ENCODE measurements around the gene TMEM181.
A peak's percentile ranks its signal among the peaks of the same experiment; 100 is the strongest.

Gene TMEM181

DNA sequence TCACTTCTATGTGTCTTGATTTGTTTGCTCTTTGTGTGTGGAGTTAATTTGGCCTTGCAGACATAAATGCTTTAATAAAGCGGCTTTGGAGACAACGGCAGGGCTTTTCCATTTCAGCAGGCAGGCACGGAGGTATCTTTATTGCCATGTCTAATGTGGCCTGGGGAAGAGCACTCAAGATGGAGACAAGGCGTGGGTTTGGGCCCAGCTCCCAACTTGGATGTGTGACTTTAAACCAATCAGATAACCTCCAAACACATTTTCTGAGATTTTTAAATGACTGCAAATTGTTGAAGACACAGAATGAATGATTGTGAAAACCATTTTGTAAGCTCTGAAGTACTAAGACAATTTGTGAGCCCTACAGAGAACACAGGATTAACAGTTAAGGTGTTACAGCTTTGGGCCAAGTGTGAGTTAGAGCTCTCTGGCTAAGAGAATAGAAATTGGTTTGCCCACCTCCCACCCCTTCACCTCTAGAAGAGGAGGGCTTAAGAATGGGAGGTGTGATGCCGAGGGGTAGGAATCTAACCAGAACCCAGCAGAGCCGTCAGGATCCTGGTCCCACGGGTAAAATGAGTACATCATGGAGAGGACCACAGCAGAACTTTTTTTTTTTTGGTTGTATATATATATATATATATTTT, 75.7 kb downstream of the TMEM181 start:
- peaks cover 53% of the 10 kb centered on the region for H3K4me1 Mint-ChIP-seq
- no peak for ATAC-seq (replicated peaks; ENCODE audit: extremely low read depth, poor library complexity, severe bottlenecking)
- no peak overlapping the region for H3K4me3 Mint-ChIP-seq

GRCh38 chr6:158636778-158637177, 76.9 kb downstream of the TMEM181 start:
- Mint-ChIP-seq H3K4me3 (no peak overlapping the region), H3K27ac (ENCODE audit: low read depth) (peak overlapping the region; percentile 84), H3K36me3 (ENCODE audit: insufficient read depth) (peaks cover 51% of the 10 kb centered on the region), H3K27me3 (no peaks in the 10 kb centered on the region), H3K9me3 (no peaks in the 10 kb centered on the region), H3K4me1 (peaks cover 56% of the 10 kb centered on the region)
- ATAC-seq (replicated peaks; ENCODE audit: extremely low read depth, poor library complexity, severe bottlenecking) (no peak), DNase-seq (ENCODE audit: low spot score in 2 of 2) (no peak)

More for the DNA sequence above, 75.7 kb downstream of the TMEM181 start:
- Mint-ChIP-seq H3K9me3 (no peaks in the 10 kb centered on the region), H3K27me3 (no peaks in the 10 kb centered on the region), H3K27ac (ENCODE audit: low read depth) (peak overlapping the region; percentile 84), H3K36me3 (ENCODE audit: insufficient read depth) (peaks cover 57% of the 10 kb centered on the region)
- DNase-seq (ENCODE audit: low spot score in 2 of 2), result no peak

- Mint-ChIP-seq H3K4me1 (peaks cover 71% of the 10 kb centered on the region), H3K27me3 (no peaks in the 10 kb centered on the region), H3K4me3 (no peak overlapping the region), H3K27ac (ENCODE audit: low read depth) (peak overlapping the region; percentile 92), H3K36me3 (ENCODE audit: insufficient read depth) (peaks cover 46% of the 10 kb centered on the region), H3K9me3 (no peaks in the 10 kb centered on the region)
- ATAC-seq (replicated peaks; ENCODE audit: extremely low read depth, poor library complexity, severe bottlenecking) (no peak), DNase-seq (ENCODE audit: low spot score in 2 of 2) (no peak)
These were observed 78.5 kb downstream of the TMEM181 start for GRCh38 chr6:158638324-158638854.

DNA sequence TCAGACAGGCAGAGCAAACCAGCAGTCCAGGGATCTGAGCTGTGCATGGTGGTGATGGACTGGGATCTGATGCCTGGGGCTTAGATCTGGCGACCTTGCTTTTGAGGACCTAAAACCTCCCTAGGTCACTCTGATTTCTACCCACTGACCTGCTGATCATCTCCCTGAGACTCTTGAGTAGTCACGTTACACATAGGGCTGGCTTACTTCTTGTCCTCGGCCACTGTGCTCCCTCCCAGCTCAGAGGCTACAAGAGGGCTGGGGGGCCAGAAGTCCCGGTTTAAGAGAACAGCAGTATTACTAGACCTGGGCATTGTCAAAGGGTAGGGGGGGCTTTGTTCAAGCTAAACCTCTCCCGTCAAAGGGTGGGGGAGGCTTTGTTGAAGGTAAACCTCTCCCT, 79.2 kb downstream of the TMEM181 start:
- no peaks in the 10 kb centered on the region for H3K9me3 Mint-ChIP-seq
- ATAC-seq (replicated peaks; ENCODE audit: extremely low read depth, poor library complexity, severe bottlenecking), result no peak
- H3K27ac Mint-ChIP-seq (ENCODE audit: low read depth), result peak overlapping the region; percentile 92
- DNase-seq (ENCODE audit: low spot score in 2 of 2), result no peak
- peaks cover 49% of the 10 kb centered on the region for H3K36me3 Mint-ChIP-seq (ENCODE audit: insufficient read depth)
- peaks cover 71% of the 10 kb centered on the region for H3K4me1 Mint-ChIP-seq
- no peak overlapping the region for H3K4me3 Mint-ChIP-seq
- H3K27me3 Mint-ChIP-seq, result no peaks in the 10 kb centered on the region

GRCh38 chr6:158640519-158640918, 80.6 kb downstream of the TMEM181 start:
- H3K4me1 Mint-ChIP-seq, result peaks cover 66% of the 10 kb centered on the region
- H3K27me3 Mint-ChIP-seq, result no peaks in the 10 kb centered on the region
- DNase-seq (ENCODE audit: low spot score in 2 of 2) (no peak), ATAC-seq (replicated peaks; ENCODE audit: extremely low read depth, poor library complexity, severe bottlenecking) (no peak)
- H3K36me3 Mint-ChIP-seq (ENCODE audit: insufficient read depth), result peaks cover 55% of the 10 kb centered on the region
- H3K27ac Mint-ChIP-seq (ENCODE audit: low read depth), result peak overlapping the region; percentile 92
- H3K9me3 Mint-ChIP-seq, result no peaks in the 10 kb centered on the region
- peak overlapping the region; percentile 55 for H3K4me3 Mint-ChIP-seq

GRCh38 chr6:158642097-158642601, 82.3 kb downstream of the TMEM181 start:
- ATAC-seq (replicated peaks; ENCODE audit: extremely low read depth, poor library complexity, severe bottlenecking) (no peak), DNase-seq (ENCODE audit: low spot score in 2 of 2) (no peak)
- no peaks in the 10 kb centered on the region for H3K9me3 Mint-ChIP-seq
- no peaks in the 10 kb centered on the region for H3K27me3 Mint-ChIP-seq
- peak overlapping the region; percentile 96 for H3K4me3 Mint-ChIP-seq
- peak overlapping the region; percentile 94 for H3K27ac Mint-ChIP-seq (ENCODE audit: low read depth)
- peaks cover 70% of the 10 kb centered on the region for H3K4me1 Mint-ChIP-seq
- H3K36me3 Mint-ChIP-seq (ENCODE audit: insufficient read depth), result peaks cover 43% of the 10 kb centered on the region

DNA sequence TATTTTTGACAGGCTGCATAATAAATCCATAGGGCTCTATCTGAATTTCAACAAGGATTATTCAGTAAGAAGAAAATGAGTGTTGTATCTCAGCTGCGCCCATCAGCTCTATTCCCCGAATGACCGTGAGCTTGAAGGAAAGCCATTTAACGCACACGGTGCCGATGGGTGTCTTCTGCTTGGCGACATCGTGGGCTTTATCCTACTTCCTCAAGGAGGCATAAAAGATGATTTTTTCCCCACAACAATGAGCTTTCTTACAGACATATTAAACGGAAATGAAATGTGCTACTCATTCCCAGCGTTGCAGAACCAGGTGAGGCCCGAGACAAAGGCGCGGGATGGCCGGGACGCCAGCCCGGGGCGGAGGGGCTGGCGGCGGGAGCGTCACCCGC, 83.9 kb downstream of the TMEM181 start:
- Mint-ChIP-seq H3K4me1 (peaks cover 64% of the 10 kb centered on the region), H3K27me3 (no peaks in the 10 kb centered on the region), H3K27ac (ENCODE audit: low read depth) (peak overlapping the region; percentile 94), H3K36me3 (ENCODE audit: insufficient read depth) (peaks cover 35% of the 10 kb centered on the region), H3K9me3 (no peaks in the 10 kb centered on the region), H3K4me3 (peak overlapping the region; percentile 96)
- no peak for DNase-seq (ENCODE audit: low spot score in 2 of 2)
- ATAC-seq (replicated peaks; ENCODE audit: extremely low read depth, poor library complexity, severe bottlenecking), result peak; percentile 4

DNA sequence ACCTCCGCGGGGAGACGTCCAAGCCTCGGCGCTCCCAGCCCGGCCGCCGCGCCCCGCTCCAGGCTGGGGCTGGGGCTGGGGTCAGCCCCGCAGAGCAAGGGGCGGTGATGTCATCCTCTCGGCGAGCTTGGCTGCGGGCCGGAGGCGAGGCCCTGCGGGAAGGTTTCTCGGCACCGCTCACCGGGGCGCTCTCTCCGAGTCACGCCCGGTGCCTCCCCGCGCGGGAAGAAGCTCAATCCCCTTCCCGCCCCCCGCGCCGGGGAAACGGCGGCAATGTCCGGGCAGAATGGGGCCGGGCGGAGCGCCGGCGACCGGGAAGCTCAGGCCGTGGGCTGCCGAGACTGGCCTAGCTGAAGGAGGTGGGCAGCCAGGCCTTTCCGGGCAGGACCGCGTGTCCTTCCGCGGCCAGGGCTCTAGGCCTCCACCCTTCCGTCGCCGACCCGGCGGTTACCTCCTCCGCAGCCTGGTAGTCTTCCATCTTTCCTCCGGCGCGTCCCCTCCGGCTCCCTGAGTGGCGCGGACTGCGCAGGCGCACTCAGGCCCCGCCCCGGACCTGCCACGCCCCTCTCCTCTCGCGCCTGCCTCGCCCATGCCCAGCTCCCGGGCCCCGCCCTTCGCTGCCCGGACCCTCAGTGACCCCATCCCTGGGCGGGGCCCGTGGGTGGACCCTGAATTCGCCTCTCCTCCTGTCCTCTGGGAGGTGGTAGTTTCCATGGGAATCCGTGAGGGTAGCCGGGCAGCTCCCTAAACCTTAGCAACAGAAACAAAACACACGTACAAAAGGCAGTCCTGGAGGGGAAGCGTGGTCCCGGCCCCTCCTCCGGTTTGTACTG, 84.6 kb downstream of the TMEM181 start, which contains the start of gene DYNLT1:
Gene DYNLT1 (minus strand): TSS at position 513 of the 833 bp plus-strand sequence. CDS start 35 bp downstream, at position 478.
- DNase-seq (ENCODE audit: low spot score in 2 of 2), result peak; percentile 79 to 88
- H3K4me3 Mint-ChIP-seq, result peak within 1 kb of the TSS; percentile 96
- peaks cover 35% of the 10 kb centered on the region for H3K36me3 Mint-ChIP-seq (ENCODE audit: insufficient read depth)
- no peaks in the 10 kb centered on the region for H3K9me3 Mint-ChIP-seq
- peaks cover 64% of the 10 kb centered on the region for H3K4me1 Mint-ChIP-seq
- peak; percentile 57 for ATAC-seq (replicated peaks; ENCODE audit: extremely low read depth, poor library complexity, severe bottlenecking)
- H3K27ac Mint-ChIP-seq (ENCODE audit: low read depth), result peak within 1 kb of the TSS; percentile 94
- H3K27me3 Mint-ChIP-seq, result no peaks in the 10 kb centered on the region

GRCh38 chr6:158645064-158646022, 85.5 kb downstream of the TMEM181 start:
- no peaks in the 10 kb centered on the region for H3K9me3 Mint-ChIP-seq
- peaks cover 33% of the 10 kb centered on the region for H3K36me3 Mint-ChIP-seq (ENCODE audit: insufficient read depth)
- peak overlapping the region; percentile 94 for H3K27ac Mint-ChIP-seq (ENCODE audit: low read depth)
- H3K4me3 Mint-ChIP-seq, result peak overlapping the region; percentile 96
- H3K4me1 Mint-ChIP-seq, result peaks cover 65% of the 10 kb centered on the region
- ATAC-seq (replicated peaks; ENCODE audit: extremely low read depth, poor library complexity, severe bottlenecking) (no peak), DNase-seq (ENCODE audit: low spot score in 2 of 2) (no peak)
- no peaks in the 10 kb centered on the region for H3K27me3 Mint-ChIP-seq

- Mint-ChIP-seq H3K4me3 (peak overlapping the region; percentile 96), H3K36me3 (ENCODE audit: insufficient read depth) (peaks cover 32% of the 10 kb centered on the region), H3K27me3 (no peaks in the 10 kb centered on the region), H3K4me1 (peaks cover 56% of the 10 kb centered on the region), H3K27ac (ENCODE audit: low read depth) (peak overlapping the region; percentile 94), H3K9me3 (no peaks in the 10 kb centered on the region)
- DNase-seq (ENCODE audit: low spot score in 2 of 2) (no peak), ATAC-seq (replicated peaks; ENCODE audit: extremely low read depth, poor library complexity, severe bottlenecking) (no peak)
These were observed 86.4 kb downstream of the TMEM181 start for GRCh38 chr6:158646023-158646910.

- Mint-ChIP-seq H3K36me3 (ENCODE audit: insufficient read depth) (peaks cover 32% of the 10 kb centered on the region), H3K27ac (ENCODE audit: low read depth) (no peak overlapping the region), H3K4me3 (no peak overlapping the region), H3K4me1 (peaks cover 46% of the 10 kb centered on the region), H3K27me3 (no peaks in the 10 kb centered on the region), H3K9me3 (no peaks in the 10 kb centered on the region)
- DNase-seq (ENCODE audit: low spot score in 2 of 2) (no peak), ATAC-seq (replicated peaks; ENCODE audit: extremely low read depth, poor library complexity, severe bottlenecking) (no peak)
These were observed 87.6 kb downstream of the TMEM181 start for GRCh38 chr6:158647501-158647900.

Measured in central memory CD8-positive, alpha-beta T cell (primary cell).